K562 (cell line): Measurements from ENCODE around the gene CYP46A1. TPM values are rescaled to one million over a fixed set of nuclear protein-coding genes. Genes with fewer than 3 reads are reported as not detected.

ENCODE experiments used
- ATAC-seq: fragments of 200-7000 bp; cut with Tn5 transposase; 3 replicates; pipeline ENCODE4 v1.9.1; 2020; ENCODE audit warnings: moderate library complexity
- BruUV-seq: library from RNA; stranded (reverse); fragments of 400-500 nt; replicated peaks from 2 replicates; lab custom pipeline; 2021; lab: Mats Ljungman, UMichigan
- CTCF ChIA-PET: fragments of 300-600 bp; formaldehyde crosslinking; extraction: SDS; loops from one replicate; lab custom pipeline; 2021; ENCODE audit warnings: low intra/inter-chr PET ratio; lab: Yijun Ruan, JAX
- POLR2A ChIA-PET: fragments of 300-600, 350-650 bp; sonication (Branson Sonifier 250); formaldehyde crosslinking; extraction: SDS; loops from one replicate; lab custom pipeline; 2021; ENCODE audit warnings: antibody characterized with exemption, inconsistent platforms; lab: Yijun Ruan, JAX
- DNase-seq, 4 experiments: peaks; one replicate each; pipeline versions ENCODE4 v3.0.0 to v3.0.0-alpha.2; 2011 to 2018; ENCODE audit warnings: low spot score in 3 of 4, mixed read lengths in 3 of 4; ENCODE audit errors: extremely low read depth in 1 of 4
- FAIRE-seq: peaks from 2 replicates; lab custom pipeline; 2011; peaks lifted over from hg19 to GRCh38; lab: Jason Lieb, UNC
- H2AFZ ChIP-seq: 2 replicates; pipeline ENCODE4 v1.6.0; 2011; ENCODE audit warnings: low read depth, low read length, control low read depth, inconsistent platforms
- H3K27ac ChIP-seq: fragments of 200-600 bp; 3 replicates; pipeline ENCODE4 v1.8.0; 2011; ENCODE audit warnings: low read depth, mild to moderate bottlenecking, control low read depth, inconsistent platforms, low read length, moderate library complexity, mixed read lengths; ENCODE audit errors: extremely low read depth
- H3K27me3 ChIP-seq, 2 experiments: fragments of 300-600 bp in 1 of 2; 2 replicates in 1 of 2; 3 replicates in 1 of 2; pipeline versions ENCODE4 v1.6.0 to v1.8.0; 2011; ENCODE audit warnings: inconsistent platforms in 2 of 2, low read length in 2 of 2, mild to moderate bottlenecking in 1 of 2, mixed read lengths in 1 of 2, moderate library complexity in 1 of 2; ENCODE audit not compliant: control insufficient read depth in 2 of 2, insufficient read depth in 2 of 2
- H3K36me3 ChIP-seq: fragments of 300-600 bp; 3 replicates; pipeline ENCODE4 v1.8.0; 2011; ENCODE audit warnings: mild to moderate bottlenecking, low read length, inconsistent platforms; ENCODE audit not compliant: control insufficient read depth, insufficient read depth
- H3K4me1 ChIP-seq, 2 experiments: fragments of 200-600 bp in 1 of 2; replicated peaks in 1 of 2; 2 replicates in 1 of 2; 3 replicates in 1 of 2; pipeline versions ENCODE4 v1.5.1 to v1.8.0; 2011; ENCODE audit warnings: inconsistent platforms in 2 of 2, low read length in 2 of 2, mild to moderate bottlenecking in 1 of 2, mixed read lengths in 1 of 2, moderate library complexity in 1 of 2; ENCODE audit not compliant: control insufficient read depth in 2 of 2, insufficient read depth in 2 of 2
- H3K4me2 ChIP-seq: 2 replicates; pipeline ENCODE4 v1.6.1; 2011; ENCODE audit warnings: low read length, control low read depth, inconsistent platforms, mixed read lengths; ENCODE audit not compliant: insufficient read depth
- H3K4me3 ChIP-seq: fragments of 200-600 bp; sonication (generic), shearing (Covaris generic); 2 replicates; pipeline ENCODE4 v1.5.1; 2016; ENCODE audit warnings: control low read depth, inconsistent platforms
- H3K79me2 ChIP-seq: fragments of 200-600 bp; 3 replicates; pipeline ENCODE4 v1.8.0; 2011; ENCODE audit warnings: low read length, inconsistent platforms; ENCODE audit not compliant: control insufficient read depth, insufficient read depth
- H3K9ac ChIP-seq, 2 experiments: 2 replicates each; pipeline versions ENCODE4 v1.6.0 to v1.6.1; 2011; ENCODE audit warnings: low read depth in 2 of 2, low read length in 2 of 2, control low read depth in 1 of 2, inconsistent platforms in 1 of 2, mild to moderate bottlenecking in 1 of 2, mixed read lengths in 1 of 2; ENCODE audit not compliant: insufficient read depth in 1 of 2
- H3K9me1 ChIP-seq: one replicate; pipeline ENCODE4 v1.6.0; 2011; ENCODE audit warnings: inconsistent platforms, mild to moderate bottlenecking, low read length, moderate library complexity; ENCODE audit not compliant: control insufficient read depth, insufficient read depth
- H3K9me3 ChIP-seq: replicated peaks from 2 replicates; pipeline ENCODE4 v1.5.1; 2011; ENCODE audit warnings: low read depth, low read length, inconsistent platforms; ENCODE audit not compliant: control insufficient read depth, insufficient read depth
- H4K20me1 ChIP-seq: replicated peaks from 2 replicates; pipeline ENCODE4 v1.6.1; 2011; ENCODE audit warnings: low read length, inconsistent platforms, mixed read lengths; ENCODE audit not compliant: control insufficient read depth, insufficient read depth
- ATF1 ChIP-seq, 2 experiments: fragments of 450-650 bp in 1 of 2; IDR thresholded peaks; 2 replicates each; pipeline ENCODE4 v1.6.1; 2016; ENCODE audit warnings: missing compliant biosample characterization in 1 of 2, missing genetic modification characterization in 1 of 2
- DPF2 ChIP-seq: fragments of 450-650 bp; IDR thresholded peaks from 2 replicates; pipeline ENCODE4 v1.6.1; 2016
- E2F1 ChIP-seq: sonication (generic); formaldehyde crosslinking; IDR thresholded peaks from 2 replicates; pipeline ENCODE4 v1.8.1; 2023; ENCODE audit warnings: mild to moderate bottlenecking, missing genetic modification reagents, moderate library complexity
- E2F5 ChIP-seq: sonication (generic); formaldehyde crosslinking; IDR thresholded peaks from 2 replicates; pipeline ENCODE4 v1.8.0; 2022; ENCODE audit warnings: mild to moderate bottlenecking, missing genetic modification reagents
- FOXJ3 ChIP-seq: sonication (generic); formaldehyde crosslinking; IDR thresholded peaks from 2 replicates; pipeline ENCODE4 v1.4.0; 2020; ENCODE audit warnings: mild to moderate bottlenecking, missing genetic modification reagents
- HOMEZ ChIP-seq: fragments of 250-450 bp; sonication (Bioruptor Pico); IDR thresholded peaks from 2 replicates; pipeline ENCODE4 v1.4.0; 2020; ENCODE audit warnings: mild to moderate bottlenecking, moderate library complexity
- ILF3 ChIP-seq: fragments of 450-650 bp; IDR thresholded peaks from 2 replicates; pipeline ENCODE4 v1.6.1; 2018; ENCODE audit warnings: antibody characterized with exemption, mild to moderate bottlenecking, moderate library complexity, borderline replicate concordance
- RBM34 ChIP-seq: fragments of 200-400 bp; formaldehyde crosslinking; IDR thresholded peaks from 2 replicates; pipeline ENCODE4 v1.6.1; 2018; ENCODE audit warnings: low read length, borderline replicate concordance; ENCODE audit not compliant: insufficient read depth
- SREBF1 ChIP-seq: fragments of 150-350 bp; IDR thresholded peaks from 2 replicates; pipeline ENCODE4 v1.6.1; 2014; ENCODE audit warnings: antibody characterized with exemption, low read depth, low read length, borderline replicate concordance
- TAF1 ChIP-seq: IDR thresholded peaks from 2 replicates; pipeline ENCODE4 v1.6.1; 2011; ENCODE audit warnings: mild to moderate bottlenecking, low read length, moderate library complexity; ENCODE audit not compliant: insufficient read depth, control insufficient read depth, severe bottlenecking; ENCODE audit errors: extremely low read depth
- TRIM24 ChIP-seq, 2 experiments: fragments of 450-650 bp; IDR thresholded peaks; 2 replicates each; pipeline ENCODE4 v1.6.1; 2016
- ZBTB17 ChIP-seq: fragments of 450-650 bp; formaldehyde crosslinking; IDR thresholded peaks from 2 replicates; pipeline ENCODE4 v1.4.0; 2020; ENCODE audit warnings: mild to moderate bottlenecking
- ZFP1 ChIP-seq: fragments of 450-650 bp; formaldehyde crosslinking; IDR thresholded peaks from 2 replicates; pipeline ENCODE4 v1.4.0; 2020; ENCODE audit warnings: mild to moderate bottlenecking, mixed read lengths
- ZNF696 ChIP-seq: fragments of 250-450 bp; sonication (Bioruptor Pico); conservative IDR thresholded peaks from 2 replicates; pipeline ENCODE4 v1.4.0; 2020; ENCODE audit warnings: mild to moderate bottlenecking, moderate library complexity
- WGBS: fragments of 100-300 bp; shearing (Covaris generic); methylation state at CpG from one replicate; pipeline ENCODE4 v1.1.6; 2016; ENCODE audit warnings: low coverage, mixed read lengths; ENCODE audit not compliant: insufficient coverage; ENCODE audit errors: missing lambda C conversion rate; 5-methylcytosine and 5-hydroxymethylcytosine counted together
- in situ Hi-C: fragments of 300-500 bp; cut with MboI; formaldehyde crosslinking; loops from 4 replicates; pipeline ENCODE4 v1.15.0; 2018; ENCODE audit warnings: inconsistent platforms, mixed read lengths
- intact Hi-C: fragments of 100-400 bp; cut with micrococcal nuclease; formaldehyde crosslinking; loops from 2 replicates; pipeline ENCODE4 v1.14.2; 2022
- polyA plus RNA-seq, 8 experiments: library from polyadenylated mRNA; depleted of rRNA in 4 of 8; stranded (reverse) in 5 of 8; unstranded in 3 of 8; fragments of >200 nt; fragmentation: Nextera tagmentation in 2 of 8; fragmentation: Illumina TruSeq in 1 of 8; extraction: Ambion mirVana in 2 of 8; extraction: Trizol in 1 of 8; gene quantifications; 2 replicates each; pipeline versions ENCODE4 v1.2.1 to v1.2.3, GENCODE V29; 2011 to 2014; ENCODE audit warnings: inconsistent platforms in 1 of 8, missing spikeins in 1 of 8
- total RNA-seq, 7 experiments: library from RNA; depleted of rRNA in 6 of 7; stranded (reverse); fragments of >200 nt in 6 of 7; fragmentation: Illumina TruSeq in 2 of 7; extraction: Trizol in 2 of 7; gene quantifications; 2 replicates each; pipeline versions ENCODE4 v1.2.1 to v1.2.3, GENCODE V29; 2011 to 2021; ENCODE audit warnings: low replicate concordance in 1 of 7
- TF ChIP-seq, protein P1 (sequence below): fragments of 450-650 bp; IDR thresholded peaks from 2 replicates; pipeline ENCODE4 v1.6.1; 2016; ENCODE audit warnings: borderline replicate concordance

CYP46A1 gene
- total and polyA plus RNA-seq, 9 of the 15 experiments (the other 6 are each of a cell fraction or from before 2014, with no cell fraction given): not detected

DNA sequence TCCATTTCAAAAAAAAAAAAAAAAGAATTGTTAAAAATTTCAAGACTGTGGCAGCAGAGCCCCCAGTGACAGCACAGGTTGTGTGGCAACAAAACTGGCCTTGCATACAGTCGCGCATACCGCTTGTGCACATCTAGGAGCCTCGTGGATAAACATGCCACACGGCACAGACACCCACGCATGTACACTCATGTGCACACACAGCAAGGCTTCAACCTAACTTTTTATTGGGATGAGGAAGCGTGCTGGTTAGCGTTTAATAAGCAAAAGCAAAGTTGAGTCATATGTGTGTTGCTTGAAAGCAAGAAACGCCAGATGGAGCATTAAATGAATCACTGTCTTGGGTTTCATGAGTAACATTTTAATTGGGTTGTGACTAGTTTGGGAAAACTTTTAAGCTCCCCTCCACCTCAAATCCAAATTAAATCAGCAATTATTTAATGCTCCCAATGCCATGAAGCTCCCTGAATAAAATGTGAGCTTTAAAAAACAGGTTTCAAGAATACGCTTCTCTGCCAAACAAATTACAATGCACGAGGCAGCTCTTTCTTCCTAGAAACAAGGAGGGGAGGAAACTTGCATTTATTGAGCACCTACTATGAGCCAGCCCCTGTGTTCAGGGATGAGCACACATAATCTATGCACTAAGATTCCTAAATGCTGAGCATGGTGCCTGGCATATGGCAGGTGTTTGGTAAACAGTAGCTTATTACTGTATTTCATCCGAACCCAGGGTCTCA is 73.4 kb downstream of the CYP46A1 start:
- Histone ChIP-seq H3K9me1 (no peaks in the 10 kb centered on the region), H3K79me2 (no peaks in the 10 kb centered on the region), H3K27ac (no peak overlapping the region), H3K27me3 (peaks cover 3 to 71% of the 10 kb centered on the region in 2 experiments; a peak in 4 of 5 replicates), H3K36me3 (no peaks in the 10 kb centered on the region), H3K4me1 (no peaks in the 10 kb centered on the region; a peak in 1 of 5 replicates), H4K20me1 (no peaks in the 10 kb centered on the region; the same call in 1 of the 2 replicates), H3K9ac (no peak overlapping the region), H3K9me3 (no peaks in the 10 kb centered on the region), H3K4me2 (no peak overlapping the region), H2AFZ (no peak overlapping the region), H3K4me3 (no peak overlapping the region)
- ChIA-PET POLR2A (interaction anchor here (0.6 kb wide), 2 partner anchors 84 to 86 kb away, joined by 3 read pairs; no protein-coding TSS in a partner anchor), CTCF (no interaction called here)
- no peak for ATAC-seq
- no peak for DNase-seq
- BruUV-seq: no TSS peak
- TF ChIP-seq TAF1 (no peak), RBM34 (no peak), E2F1 (CRISPR knock-in tag) (no peak), SREBF1 (no peak), DPF2 (no peak), ATF1 (CRISPR knock-in tag; IDR thresholded peaks at IDR 0.05) (no peak), ATF1 (tag; IDR thresholded peaks at IDR 0.05) (no peak), E2F5 (CRISPR knock-in tag) (no peak), TRIM24 (IDR thresholded peaks at IDR 0.05) (no peak), FOXJ3 (CRISPR knock-in tag) (no peak), ZNF696 (no peak), ILF3 (no peak), ZBTB17 (CRISPR knock-in tag) (no peak), HOMEZ (CRISPR knock-in tag) (no peak), ZFP1 (CRISPR knock-in tag) (no peak)
- TF ChIP-seq, protein P1, sequence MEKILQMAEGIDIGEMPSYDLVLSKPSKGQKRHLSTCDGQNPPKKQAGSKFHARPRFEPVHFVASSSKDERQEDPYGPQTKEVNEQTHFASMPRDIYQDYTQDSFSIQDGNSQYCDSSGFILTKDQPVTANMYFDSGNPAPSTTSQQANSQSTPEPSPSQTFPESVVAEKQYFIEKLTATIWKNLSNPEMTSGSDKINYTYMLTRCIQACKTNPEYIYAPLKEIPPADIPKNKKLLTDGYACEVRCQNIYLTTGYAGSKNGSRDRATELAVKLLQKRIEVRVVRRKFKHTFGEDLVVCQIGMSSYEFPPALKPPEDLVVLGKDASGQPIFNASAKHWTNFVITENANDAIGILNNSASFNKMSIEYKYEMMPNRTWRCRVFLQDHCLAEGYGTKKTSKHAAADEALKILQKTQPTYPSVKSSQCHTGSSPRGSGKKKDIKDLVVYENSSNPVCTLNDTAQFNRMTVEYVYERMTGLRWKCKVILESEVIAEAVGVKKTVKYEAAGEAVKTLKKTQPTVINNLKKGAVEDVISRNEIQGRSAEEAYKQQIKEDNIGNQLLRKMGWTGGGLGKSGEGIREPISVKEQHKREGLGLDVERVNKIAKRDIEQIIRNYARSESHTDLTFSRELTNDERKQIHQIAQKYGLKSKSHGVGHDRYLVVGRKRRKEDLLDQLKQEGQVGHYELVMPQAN: no peak
- intact Hi-C loops: no loop called here
- WGBS: 16% methylated on average over 11 of the region's 12 CpGs
- in situ Hi-C loops: no loop called here
- FAIRE-seq: no peak
